ENCODE results near the gene AP5B1.
"Not testable (repeated sequence)": the region's sequence is repeated elsewhere in the genome, so short reads cannot be mapped to it uniquely, and the experiment has no call there.

The AP5B1 gene

GRCh38 chr11:65785319-65786007, 4.7 kb upstream of the AP5B1 start:
- DNase-seq, result no peak

- DNase-seq, result no peak
Measured at GRCh38 chr11:65782816-65783228, 2.0 kb upstream of the AP5B1 start.

GRCh38 chr11:65781962-65782815, 1.4 kb upstream of the AP5B1 start:
- DNase-seq, result no peak

- no peak for DNase-seq
Measured at GRCh38 chr11:65781152-65781961, 581 bp upstream of the AP5B1 start.

- DNase-seq, result peak; percentile 62
Measured at GRCh38 chr11:65779919-65780769, 632 bp downstream of the AP5B1 start.

GRCh38 chr11:65779669-65779918, 1.2 kb downstream of the AP5B1 start:
- DNase-seq, result no peak

- no peak for DNase-seq
Measured at GRCh38 chr11:65778901-65779668, 1.7 kb downstream of the AP5B1 start.

- no peak for DNase-seq
Measured at GRCh38 chr11:65778431-65778900, 2.3 kb downstream of the AP5B1 start.

- no peak for DNase-seq
Measured at GRCh38 chr11:65777821-65778361, 2.9 kb downstream of the AP5B1 start.

- no peak for DNase-seq
Measured at GRCh38 chr11:65777241-65777640, 3.5 kb downstream of the AP5B1 start.

- DNase-seq, result no peak
Measured at GRCh38 chr11:65776710-65777141, 4.0 kb downstream of the AP5B1 start.

GRCh38 chr11:65776196-65776595, 4.6 kb downstream of the AP5B1 start:
- DNase-seq, result no peak

- no peak for DNase-seq
Measured at GRCh38 chr11:65774525-65775306, 6.1 kb downstream of the AP5B1 start.

- DNase-seq, result no peak
Measured at GRCh38 chr11:65773784-65774411, 6.9 kb downstream of the AP5B1 start.

GRCh38 chr11:65771589-65772112, 9.1 kb downstream of the AP5B1 start:
- DNase-seq, result no peak

GRCh38 chr11:65770951-65771567, 9.7 kb downstream of the AP5B1 start:
- no peak for DNase-seq

GRCh38 chr11:65767806-65768205, 13.0 kb downstream of the AP5B1 start:
- not testable (repeated sequence) for DNase-seq

- DNase-seq, result no peak
Measured at GRCh38 chr11:65767406-65767805, 13.4 kb downstream of the AP5B1 start.

GRCh38 chr11:65766535-65766934, 14.2 kb downstream of the AP5B1 start:
- no peak for DNase-seq

All from effector CD4-positive, alpha-beta T cell (primary cell).